Ectodermal cell (in vitro differentiated cells): ENCODE measurements around the gene ALS2CL.

Source experiments
- H3K27ac ChIP-seq: 2 replicates; pipeline ENCODE4 v1.7.0; 2013; ENCODE audit warnings: mild to moderate bottlenecking, low read depth, low read length; ENCODE audit not compliant: insufficient read depth, poor library complexity, severe bottlenecking
- H3K27me3 ChIP-seq: 2 replicates; pipeline ENCODE4 v1.7.0; 2013; ENCODE audit warnings: mild to moderate bottlenecking, low read length; ENCODE audit not compliant: insufficient read depth, control insufficient read depth, poor library complexity, severe bottlenecking
- H3K36me3 ChIP-seq: one replicate; pipeline ENCODE4 v1.7.0; 2013; ENCODE audit warnings: low read length; ENCODE audit not compliant: control insufficient read depth, insufficient read depth
- H3K4me1 ChIP-seq: one replicate; pipeline ENCODE4 v1.7.0; 2013; ENCODE audit warnings: low read length; ENCODE audit not compliant: control insufficient read depth, insufficient read depth
- H3K4me3 ChIP-seq: 2 replicates; pipeline ENCODE4 v1.7.0; 2013; ENCODE audit warnings: low read depth, low read length, control low read depth; ENCODE audit not compliant: insufficient read depth
- H3K9me3 ChIP-seq: 2 replicates; pipeline ENCODE4 v1.7.0; 2013; ENCODE audit warnings: mild to moderate bottlenecking, low read length, moderate library complexity; ENCODE audit not compliant: control insufficient read depth
- WGBS, 2 experiments: methylation state at CpG; one replicate each; pipeline ENCODE4 v1.1.7; 2013; ENCODE audit warnings: missing lambda C conversion rate in 2 of 2; 5-methylcytosine and 5-hydroxymethylcytosine counted together

Gene ALS2CL

GRCh38 chr3:46679681-46680080 is 13.8 kb downstream of the ALS2CL start:
- H3K36me3 ChIP-seq: no peaks in the 10 kb centered on the region

DNA sequence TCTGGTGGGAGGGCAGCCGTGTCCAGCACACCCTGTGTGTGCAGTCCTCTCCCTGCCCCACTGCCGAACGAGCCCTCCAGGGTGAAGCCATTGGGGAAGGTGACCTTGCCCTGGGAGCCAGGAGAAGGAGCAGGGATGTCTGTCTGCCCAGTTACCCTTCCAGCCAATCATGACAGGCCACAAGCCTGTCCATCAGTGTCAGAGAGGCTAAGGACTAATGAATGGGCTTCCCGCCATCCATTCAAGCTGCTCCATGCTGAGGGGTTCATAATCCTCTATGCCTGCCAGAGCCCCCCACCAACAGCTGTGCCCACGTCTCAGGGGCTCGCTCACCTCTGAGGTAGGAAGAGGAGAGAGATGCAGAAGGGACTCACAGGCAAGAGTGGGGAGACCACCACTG is 15.2 kb downstream of the ALS2CL start:
- Histone ChIP-seq H3K27me3 (no peaks in the 10 kb centered on the region), H3K27ac (no peak overlapping the region), H3K36me3 (no peaks in the 10 kb centered on the region), H3K9me3 (no peaks in the 10 kb centered on the region), H3K4me3 (no peak overlapping the region), H3K4me1 (peaks cover 10% of the 10 kb centered on the region)
- WGBS, 2 experiments: 89 to 91% methylated on average over 6 of the region's 6 CpGs

More at GRCh38 chr3:46679681-46680080, 13.8 kb downstream of the ALS2CL start:
- Histone ChIP-seq H3K27ac (no peak overlapping the region), H3K9me3 (no peaks in the 10 kb centered on the region), H3K4me3 (no peak overlapping the region), H3K4me1 (peaks cover 8% of the 10 kb centered on the region), H3K27me3 (no peaks in the 10 kb centered on the region)
- 91% methylated on average over 5 of the region's 5 CpGs for WGBS, 2 experiments

GRCh38 chr3:46677411-46677726 is 16.1 kb downstream of the ALS2CL start:
- no peak overlapping the region for H3K27ac ChIP-seq
- WGBS, 2 experiments: 79 to 91% methylated on average over 6 of the region's 6 CpGs
- H3K9me3 ChIP-seq: no peaks in the 10 kb centered on the region
- H3K4me3 ChIP-seq: no peak overlapping the region
- H3K27me3 ChIP-seq: no peaks in the 10 kb centered on the region
- H3K36me3 ChIP-seq: no peaks in the 10 kb centered on the region
- peaks cover 13% of the 10 kb centered on the region for H3K4me1 ChIP-seq

- 90% methylated on average over 16 of the region's 16 CpGs for WGBS, 2 experiments
- Histone ChIP-seq H3K36me3 (no peaks in the 10 kb centered on the region), H3K27ac (no peak overlapping the region), H3K9me3 (no peaks in the 10 kb centered on the region), H3K27me3 (no peaks in the 10 kb centered on the region), H3K4me1 (peaks cover 13% of the 10 kb centered on the region), H3K4me3 (no peak overlapping the region)
These were observed 16.7 kb downstream of the ALS2CL start for GRCh38 chr3:46676601-46677410.

DNA sequence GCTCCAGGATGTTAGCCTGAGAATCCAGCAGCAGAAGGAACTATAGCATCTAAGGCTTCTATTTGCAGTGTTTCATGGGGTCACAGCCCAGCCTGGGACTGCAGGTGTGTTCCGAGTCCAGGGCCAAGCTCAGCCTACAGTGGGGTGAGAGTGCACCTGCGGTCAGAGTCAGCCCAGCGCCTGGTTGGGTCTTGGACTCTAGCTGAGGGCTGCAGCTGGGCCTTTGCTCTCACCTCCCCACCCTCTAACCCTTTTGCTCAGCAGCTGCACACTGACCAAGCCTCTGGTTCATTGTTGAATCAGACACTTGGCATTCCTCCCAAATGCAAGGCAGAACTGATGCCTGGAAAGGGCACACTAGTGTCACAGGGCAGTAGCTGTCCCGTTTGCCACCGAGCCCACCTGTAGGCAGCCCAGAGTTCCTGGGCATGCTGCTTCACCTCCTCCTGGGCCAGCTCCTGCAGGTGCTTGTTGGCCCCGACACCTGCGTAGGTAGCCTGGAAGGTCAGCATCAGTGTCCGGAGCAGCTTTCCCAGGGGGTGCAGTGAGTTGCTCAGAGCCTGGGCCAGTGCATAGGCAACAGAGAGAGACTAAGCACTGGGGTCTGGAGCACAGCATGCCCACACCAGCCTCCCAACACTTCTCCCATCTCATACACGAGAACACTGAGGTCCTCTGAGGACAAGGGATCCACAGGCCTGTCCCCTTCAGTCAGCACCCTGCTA is 17.5 kb downstream of the ALS2CL start:
- Histone ChIP-seq H3K27ac (no peak overlapping the region), H3K4me1 (peaks cover 11% of the 10 kb centered on the region), H3K9me3 (no peaks in the 10 kb centered on the region), H3K36me3 (no peaks in the 10 kb centered on the region), H3K4me3 (no peak overlapping the region), H3K27me3 (no peaks in the 10 kb centered on the region)
- 92 to 94% methylated on average over 9 of the region's 9 CpGs for WGBS, 2 experiments

DNA sequence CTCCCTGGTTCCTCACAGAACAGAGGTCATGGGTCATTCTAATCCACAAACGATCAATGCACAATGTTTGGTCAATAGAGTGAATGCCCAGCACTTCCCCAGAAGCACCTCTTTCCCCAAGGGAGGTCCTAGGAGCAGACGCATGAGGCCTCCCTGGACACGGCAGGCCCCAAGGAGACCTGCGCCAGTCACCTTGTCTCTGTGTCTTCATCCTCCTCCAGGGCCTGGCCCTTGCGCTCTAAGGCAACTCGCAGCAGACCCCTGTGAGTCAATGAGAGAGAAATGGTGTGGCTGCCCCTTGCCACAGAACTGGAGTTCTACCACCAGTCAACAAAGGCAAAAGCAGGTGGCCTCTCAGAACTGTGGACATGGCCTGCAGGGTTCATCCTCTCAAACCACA is 18.1 kb downstream of the ALS2CL start:
- H3K27ac ChIP-seq: no peak overlapping the region
- no peaks in the 10 kb centered on the region for H3K9me3 ChIP-seq
- 89 to 93% methylated on average over 6 of the region's 6 CpGs for WGBS, 2 experiments
- H3K27me3 ChIP-seq: no peaks in the 10 kb centered on the region
- no peaks in the 10 kb centered on the region for H3K36me3 ChIP-seq
- no peak overlapping the region for H3K4me3 ChIP-seq
- H3K4me1 ChIP-seq: peaks cover 5% of the 10 kb centered on the region

- Histone ChIP-seq H3K9me3 (no peaks in the 10 kb centered on the region), H3K4me3 (no peak overlapping the region), H3K36me3 (no peaks in the 10 kb centered on the region), H3K4me1 (peaks cover 5% of the 10 kb centered on the region), H3K27me3 (no peaks in the 10 kb centered on the region), H3K27ac (no peak overlapping the region)
- WGBS, 2 experiments: 91 to 94% methylated on average over 12 of the region's 12 CpGs
These were observed 19.2 kb downstream of the ALS2CL start for GRCh38 chr3:46674031-46674845.

- no peak overlapping the region for H3K4me3 ChIP-seq
- H3K4me1 ChIP-seq: peaks cover 5% of the 10 kb centered on the region
- H3K27me3 ChIP-seq: no peaks in the 10 kb centered on the region
- no peaks in the 10 kb centered on the region for H3K9me3 ChIP-seq
- WGBS, 2 experiments: 80% methylated on average over 10 of the region's 10 CpGs
- H3K27ac ChIP-seq: no peak overlapping the region
- H3K36me3 ChIP-seq: no peaks in the 10 kb centered on the region
These were observed 20.1 kb downstream of the ALS2CL start for GRCh38 chr3:46673151-46674030.

GRCh38 chr3:46672349-46672695 is 21.2 kb downstream of the ALS2CL start:
- H3K9me3 ChIP-seq: no peaks in the 10 kb centered on the region
- no peaks in the 10 kb centered on the region for H3K36me3 ChIP-seq
- H3K27ac ChIP-seq: no peak overlapping the region
- H3K27me3 ChIP-seq: no peaks in the 10 kb centered on the region
- WGBS, 2 experiments: 93 to 96% methylated on average over 6 of the region's 6 CpGs
- H3K4me1 ChIP-seq: peaks cover 5% of the 10 kb centered on the region
- H3K4me3 ChIP-seq: no peak overlapping the region
